ENCODE data around the gene RPS27. TPM values are rescaled to one million over a fixed set of nuclear protein-coding genes. Genes with fewer than 3 reads are reported as not detected.
"Not testable (repeated sequence)": the region's sequence is repeated elsewhere in the genome, so short reads cannot be mapped to it uniquely, and the experiment has no call there.

Gene RPS27
- total RNA-seq, 1 donor from 2014 or later, result 2,198 TPM

- DNase-seq (ENCODE audit: low spot score in 2 of 2), result no peak
- FAIRE-seq, result no peak
Measured at GRCh38 chr1:153960206-153960605, 30.4 kb upstream of the RPS27 start.

GRCh38 chr1:153961421-153961820 lies 29.1 kb upstream of the RPS27 start:
- FAIRE-seq (no peak), DNase-seq (ENCODE audit: low spot score in 2 of 2) (no peak)

GRCh38 chr1:153962088-153963029 lies 28.2 kb upstream of the RPS27 start:
- no peak for FAIRE-seq
- no peak for DNase-seq (ENCODE audit: low spot score in 2 of 2)

GRCh38 chr1:153963030-153963849 lies 27.3 kb upstream of the RPS27 start, which contains the start of gene SLC39A1:
Gene SLC39A1 (minus strand): TSS chr1:153963537. CDS start chr1:153962715, 822 bp downstream.
- FAIRE-seq (no peak), DNase-seq (ENCODE audit: low spot score in 2 of 2) (peak; percentile 89 to 95)

GRCh38 chr1:153963850-153964331 lies 26.7 kb upstream of the RPS27 start:
- DNase-seq (ENCODE audit: low spot score in 2 of 2), result no peak
- no peak for FAIRE-seq

GRCh38 chr1:153967107-153967999 lies 23.2 kb upstream of the RPS27 start, which contains the start of gene CREB3L4:
Gene CREB3L4 (plus strand): TSS chr1:153967902. CDS start chr1:153968526, 624 bp downstream.
- DNase-seq (ENCODE audit: low spot score in 2 of 2) (peak; percentile 80 to 89), FAIRE-seq (no peak)

GRCh38 chr1:153968000-153968363 lies 22.6 kb upstream of the RPS27 start:
- DNase-seq (ENCODE audit: low spot score in 2 of 2), result no peak
- FAIRE-seq, result no peak

- no peak for DNase-seq (ENCODE audit: low spot score in 2 of 2)
- no peak for FAIRE-seq
Measured at GRCh38 chr1:153968408-153968807, 22.2 kb upstream of the RPS27 start.

- DNase-seq (ENCODE audit: low spot score in 2 of 2), result no peak
- FAIRE-seq, result no peak
Measured at GRCh38 chr1:153968972-153969371, 21.6 kb upstream of the RPS27 start.

- DNase-seq (ENCODE audit: low spot score in 2 of 2), result no peak
- no peak for FAIRE-seq
Measured at GRCh38 chr1:153970346-153970745, 20.2 kb upstream of the RPS27 start.

GRCh38 chr1:153973071-153973470 lies 17.5 kb upstream of the RPS27 start:
- no peak for DNase-seq (ENCODE audit: low spot score in 2 of 2)

GRCh38 chr1:153973525-153973924 lies 17.0 kb upstream of the RPS27 start:
- FAIRE-seq (no peak), DNase-seq (ENCODE audit: low spot score in 2 of 2) (no peak)

More at GRCh38 chr1:153973071-153973470, 17.5 kb upstream of the RPS27 start:
- no peak for FAIRE-seq

GRCh38 chr1:153976819-153977249 lies 13.7 kb upstream of the RPS27 start:
- FAIRE-seq (no peak), DNase-seq (ENCODE audit: low spot score in 2 of 2) (no peak)

- no peak for FAIRE-seq
- peak; percentile 88 to 89 for DNase-seq (ENCODE audit: low spot score in 2 of 2)
Measured at GRCh38 chr1:153977250-153978240, 13.0 kb upstream of the RPS27 start, which contains the start of gene JTB. Gene JTB (minus strand): TSS chr1:153977674. CDS start chr1:153977252, 422 bp downstream.

- no peak for DNase-seq (ENCODE audit: low spot score in 2 of 2)
- FAIRE-seq, result no peak
Measured at GRCh38 chr1:153978274-153978909, 12.2 kb upstream of the RPS27 start.

GRCh38 chr1:153979091-153979490 lies 11.5 kb upstream of the RPS27 start:
- not testable (repeated sequence) for FAIRE-seq; DNase-seq (ENCODE audit: low spot score in 2 of 2)

GRCh38 chr1:153981735-153982134 lies 8.8 kb upstream of the RPS27 start:
- not testable (repeated sequence) for FAIRE-seq; DNase-seq (ENCODE audit: low spot score in 2 of 2)
